ENCODE data around the gene PSAPL1. TPM values are rescaled to one million over a fixed set of nuclear protein-coding genes. Genes with fewer than 3 reads are reported as not detected.

The PSAPL1 gene
- total and polyA plus RNA-seq, 9 of the 15 experiments (the other 6 are each of a cell fraction or from before 2014, with no cell fraction given) = not detected

- Histone ChIP-seq H3K27ac (ENCODE audit: extremely low read depth, low read depth, low read length) (no peak overlapping the region), H2AFZ (ENCODE audit: low read depth, low read length) (no peak overlapping the region), H3K4me3 (no peak overlapping the region), H3K4me2 (ENCODE audit: insufficient read depth, low read length) (no peak overlapping the region), H3K9me3 (replicated peaks; ENCODE audit: control insufficient read depth, insufficient read depth, low read depth, low read length) (0 out of 2 replicates have a peak, but pooled peaks cover 2% of the 10 kb centered on the region), H3K4me1 (replicated peaks in 1 of 2; ENCODE audit: control insufficient read depth in 2 of 2, insufficient read depth in 2 of 2, low read length in 2 of 2) (no peaks in the 10 kb centered on the region; a peak in 1 of 5 replicates), H3K36me3 (ENCODE audit: control insufficient read depth, insufficient read depth, low read length) (no peaks in the 10 kb centered on the region), H4K20me1 (replicated peaks; ENCODE audit: control insufficient read depth, insufficient read depth, low read length) (0 out of 2 replicates have a peak, but pooled peaks cover 5% of the 10 kb centered on the region), H3K9me1 (ENCODE audit: control insufficient read depth, insufficient read depth, low read length) (no peaks in the 10 kb centered on the region), H3K79me2 (ENCODE audit: control insufficient read depth, insufficient read depth, low read length) (no peaks in the 10 kb centered on the region), H3K9ac (ENCODE audit: insufficient read depth in 1 of 2, low read depth in 2 of 2, low read length in 2 of 2) (no peak overlapping the region), H3K27me3 (ENCODE audit: control insufficient read depth in 2 of 2, insufficient read depth in 2 of 2, low read length in 2 of 2) (peaks cover 2 to 26% of the 10 kb centered on the region in 2 experiments; a peak in 4 of 5 replicates)
- WGBS (ENCODE audit: insufficient coverage, low coverage, missing lambda C conversion rate) = 6% methylated on average over 6 of the region's 6 CpGs
- CTCF ChIA-PET (ENCODE audit: low intra/inter-chr PET ratio) = no interaction called here
- POLR2A ChIA-PET = no interaction called here
- DNase-seq (ENCODE audit: extremely low read depth in 1 of 4, low spot score in 3 of 4) (no peak), ATAC-seq (no peak), FAIRE-seq (no peak)
- intact Hi-C loops (cut with micrococcal nuclease) (no loop called here), in situ Hi-C loops (cut with MboI) (no loop called here)
- BruUV-seq (replicated peaks) = no TSS peak
- no peak for TF ChIP-seq CREB3 (tag; conservative IDR thresholded peaks at IDR 0.05; ENCODE audit: low read depth)
- TF ChIP-seq ZNF609 (CRISPR knock-in tag; IDR thresholded peaks at IDR 0.05; ENCODE audit: borderline replicate concordance) = no peak
- no peak for TF ChIP-seq ZNF57 (CRISPR knock-in tag; IDR thresholded peaks at IDR 0.05)
- no peak for TF ChIP-seq ZNF175 (CRISPR knock-in tag; IDR thresholded peaks at IDR 0.05; ENCODE audit: low read depth)
- TF ChIP-seq CSDE1 (IDR thresholded peaks at IDR 0.05) = no peak
- TF ChIP-seq, protein P1, sequence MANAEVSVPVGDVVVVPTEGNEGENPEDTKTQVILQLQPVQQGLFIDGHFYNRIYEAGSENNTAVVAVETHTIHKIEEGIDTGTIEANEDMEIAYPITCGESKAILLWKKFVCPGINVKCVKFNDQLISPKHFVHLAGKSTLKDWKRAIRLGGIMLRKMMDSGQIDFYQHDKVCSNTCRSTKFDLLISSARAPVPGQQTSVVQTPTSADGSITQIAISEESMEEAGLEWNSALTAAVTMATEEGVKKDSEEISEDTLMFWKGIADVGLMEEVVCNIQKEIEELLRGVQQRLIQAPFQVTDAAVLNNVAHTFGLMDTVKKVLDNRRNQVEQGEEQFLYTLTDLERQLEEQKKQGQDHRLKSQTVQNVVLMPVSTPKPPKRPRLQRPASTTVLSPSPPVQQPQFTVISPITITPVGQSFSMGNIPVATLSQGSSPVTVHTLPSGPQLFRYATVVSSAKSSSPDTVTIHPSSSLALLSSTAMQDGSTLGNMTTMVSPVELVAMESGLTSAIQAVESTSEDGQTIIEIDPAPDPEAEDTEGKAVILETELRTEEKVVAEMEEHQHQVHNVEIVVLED (CRISPR knock-in tag; IDR thresholded peaks at IDR 0.05) = no peak
- TF ChIP-seq, protein P2, sequence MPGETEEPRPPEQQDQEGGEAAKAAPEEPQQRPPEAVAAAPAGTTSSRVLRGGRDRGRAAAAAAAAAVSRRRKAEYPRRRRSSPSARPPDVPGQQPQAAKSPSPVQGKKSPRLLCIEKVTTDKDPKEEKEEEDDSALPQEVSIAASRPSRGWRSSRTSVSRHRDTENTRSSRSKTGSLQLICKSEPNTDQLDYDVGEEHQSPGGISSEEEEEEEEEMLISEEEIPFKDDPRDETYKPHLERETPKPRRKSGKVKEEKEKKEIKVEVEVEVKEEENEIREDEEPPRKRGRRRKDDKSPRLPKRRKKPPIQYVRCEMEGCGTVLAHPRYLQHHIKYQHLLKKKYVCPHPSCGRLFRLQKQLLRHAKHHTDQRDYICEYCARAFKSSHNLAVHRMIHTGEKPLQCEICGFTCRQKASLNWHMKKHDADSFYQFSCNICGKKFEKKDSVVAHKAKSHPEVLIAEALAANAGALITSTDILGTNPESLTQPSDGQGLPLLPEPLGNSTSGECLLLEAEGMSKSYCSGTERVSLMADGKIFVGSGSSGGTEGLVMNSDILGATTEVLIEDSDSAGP (CRISPR knock-in tag; IDR thresholded peaks at IDR 0.05) = no peak
Measured at GRCh38 chr4:7387925-7388324, 46.8 kb downstream of the PSAPL1 start.
